Fibroblast of skin of back (primary cell): Measurements from ENCODE around the gene BNC1.
"Not testable (repeated sequence)": the region's sequence is repeated elsewhere in the genome, so short reads cannot be mapped to it uniquely, and the experiment has no call there.

ENCODE experiments used
- DNase-seq: peaks from one replicate; pipeline ENCODE4 v3.0.0-alpha.2; 2013

Gene BNC1

DNA sequence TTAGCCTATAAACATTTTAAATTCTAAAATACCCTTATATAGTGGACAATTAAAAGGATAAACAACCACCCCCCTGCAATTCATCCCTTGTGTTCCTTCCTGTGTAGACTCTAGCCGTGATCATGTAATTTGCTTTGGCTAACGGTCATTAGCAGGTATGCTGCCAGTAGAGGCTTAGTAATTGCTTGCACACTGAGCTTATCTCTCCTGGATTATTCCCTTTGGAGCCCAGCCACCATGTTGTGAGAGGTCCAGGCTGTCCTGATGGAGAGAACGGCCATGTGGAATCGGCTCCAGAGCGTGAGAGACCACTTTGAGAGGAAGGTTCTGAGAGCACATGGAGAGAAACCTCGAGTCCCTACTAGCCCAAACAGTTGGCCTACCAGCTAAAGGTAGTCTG is 11.0 kb upstream of the BNC1 start:
- no peak for DNase-seq

DNA sequence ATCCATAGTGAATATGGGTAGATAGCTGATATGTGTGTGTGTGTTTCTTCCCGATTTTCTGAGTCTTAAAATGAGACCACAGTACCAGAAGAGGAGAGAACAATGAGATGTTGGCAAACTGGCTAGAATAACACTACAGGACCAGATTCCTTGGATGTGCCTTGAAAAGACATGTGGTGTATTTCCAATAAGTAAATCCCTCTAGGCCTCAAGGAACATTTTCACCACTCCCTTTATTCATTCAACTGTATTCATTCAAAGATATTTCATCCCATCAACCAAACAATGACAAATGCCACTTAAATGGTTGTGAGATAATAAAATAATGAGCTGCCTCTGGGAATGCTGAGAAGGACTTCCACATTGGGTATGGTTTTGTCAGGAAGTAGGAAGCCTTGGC is 8.7 kb upstream of the BNC1 start:
- DNase-seq, result no peak

DNA sequence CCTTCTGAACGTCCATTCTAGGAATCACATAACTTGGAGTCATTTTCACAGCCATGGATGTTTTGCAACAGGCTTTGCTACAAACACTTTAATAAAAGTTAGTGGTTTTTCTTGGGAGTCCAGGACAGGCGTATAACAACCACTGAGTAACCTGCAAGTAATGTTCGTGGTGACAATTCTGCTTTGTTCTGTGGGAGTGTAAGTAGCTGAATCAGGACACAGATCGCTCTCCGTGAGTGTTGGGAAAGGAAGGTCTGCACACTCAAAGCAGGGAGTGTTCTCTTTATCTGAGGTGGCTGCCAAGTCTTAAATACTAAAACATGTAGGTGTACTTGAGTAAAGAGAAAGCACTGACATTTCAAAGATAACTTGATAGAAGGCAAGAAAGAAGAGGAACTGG is 7.9 kb upstream of the BNC1 start:
- DNase-seq, result peak; percentile 16

DNA sequence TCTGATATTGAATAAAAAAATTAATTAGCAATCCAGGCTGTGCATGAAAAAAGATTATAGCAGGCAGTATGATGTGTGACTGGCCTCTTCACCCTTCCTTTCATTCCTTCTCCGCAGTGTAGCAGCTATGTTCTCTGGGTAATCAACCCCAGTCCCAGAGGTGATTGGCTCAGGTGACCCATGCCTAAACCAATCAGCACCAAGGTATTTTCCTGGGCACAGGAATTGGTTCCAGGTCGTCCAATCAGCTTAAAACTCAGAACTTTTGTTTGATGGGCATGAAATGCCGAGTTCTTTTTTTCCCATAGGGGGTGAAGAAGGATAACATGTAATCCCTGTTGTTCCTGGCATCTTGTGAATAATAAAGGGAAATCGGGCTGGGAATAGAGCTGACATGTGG is 5.8 kb upstream of the BNC1 start:
- DNase-seq, result no peak

DNA sequence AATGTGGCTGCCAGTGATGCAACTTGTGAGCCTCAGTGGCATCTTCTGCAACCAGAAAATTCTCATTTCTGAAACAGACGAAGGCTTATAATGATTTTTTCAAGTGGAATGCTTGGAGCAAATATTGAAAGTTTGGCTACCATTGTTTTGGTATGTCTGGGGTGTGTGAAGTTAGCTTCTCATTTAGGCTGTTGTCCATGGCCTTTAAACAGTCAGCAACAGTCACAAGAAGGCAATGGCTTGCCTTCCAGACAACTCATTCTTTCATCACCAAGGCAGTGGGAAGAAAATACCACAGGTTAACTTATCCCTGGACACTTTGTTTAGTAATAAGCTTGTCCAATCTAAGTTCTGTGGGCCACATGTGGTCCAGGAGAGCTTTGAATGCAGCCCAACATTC is 4.7 kb upstream of the BNC1 start:
- peak; percentile 26 for DNase-seq

DNA sequence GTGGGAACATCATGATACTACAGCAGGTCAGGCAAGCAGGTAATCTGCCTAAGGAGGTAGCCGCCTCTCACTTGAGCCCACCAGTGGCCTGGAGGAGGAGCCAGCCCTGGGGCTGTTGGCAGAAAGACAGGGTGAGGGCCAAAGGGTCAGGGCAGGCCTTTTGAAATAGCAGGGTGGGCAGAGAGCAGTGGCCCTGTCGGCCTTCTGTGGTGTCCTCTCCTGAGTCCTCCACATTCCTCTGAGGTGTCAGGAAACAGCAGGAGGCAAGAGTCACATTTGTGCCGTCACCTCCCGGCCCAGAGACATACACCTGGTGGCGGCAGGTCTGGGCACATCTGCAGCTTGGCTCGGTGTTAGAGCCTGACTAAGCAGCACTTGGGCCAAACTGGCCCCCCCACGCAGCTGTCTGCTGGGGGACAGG is 3.9 kb upstream of the BNC1 start:
- no peak for DNase-seq

DNA sequence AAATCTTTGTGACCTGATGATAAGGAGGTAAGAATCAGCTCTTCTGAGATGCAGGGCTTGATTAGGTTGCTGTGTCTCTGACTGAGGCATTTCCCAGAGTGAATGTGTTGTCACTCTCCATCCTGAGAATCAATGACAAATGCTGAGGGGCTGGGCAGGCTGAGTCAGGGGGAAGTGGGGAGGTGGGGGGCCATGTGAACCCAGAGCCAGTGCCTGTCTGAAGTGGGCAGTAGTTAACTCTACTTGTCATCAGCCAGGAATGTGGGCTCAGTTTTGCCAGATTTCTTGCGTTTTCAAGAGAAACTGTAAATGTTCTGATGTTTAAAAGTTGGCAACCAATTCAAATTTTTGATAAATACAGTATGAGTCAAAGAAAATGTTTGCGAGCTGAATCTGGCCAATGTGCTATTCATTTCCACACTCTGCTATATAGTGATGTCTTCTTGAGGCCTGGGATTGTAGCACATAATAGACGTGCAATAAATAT is 3.1 kb upstream of the BNC1 start:
- peak; percentile 97 for DNase-seq

DNA sequence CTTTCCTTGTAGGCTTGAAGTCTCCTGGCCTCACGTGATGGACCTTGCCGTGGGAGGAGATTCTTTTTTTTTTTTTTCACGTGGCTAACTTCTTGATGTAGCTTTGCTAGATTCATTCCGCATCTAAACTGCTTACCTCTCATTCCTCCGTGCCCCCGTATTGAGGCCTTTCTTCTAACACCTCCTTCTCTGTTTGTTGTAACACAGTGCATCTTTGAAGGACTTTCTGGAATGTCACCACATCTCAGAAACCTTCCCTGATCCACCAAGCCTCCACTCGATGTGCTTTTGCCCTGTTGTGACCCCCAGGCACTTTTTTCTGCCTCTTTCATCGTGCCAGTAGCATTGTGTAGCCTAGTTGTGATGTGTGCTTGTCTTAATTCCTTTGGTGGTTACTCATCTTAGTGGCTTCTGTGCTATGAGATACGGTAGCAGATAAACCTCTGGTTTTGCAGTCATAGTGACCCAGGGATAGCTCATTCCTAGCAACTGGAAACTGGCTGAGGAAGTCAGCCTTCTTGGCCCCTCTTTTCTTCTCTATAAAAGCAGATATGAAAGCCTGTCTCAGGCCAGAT is 1.6 kb upstream of the BNC1 start:
- DNase-seq, result peak; percentile 93

DNA sequence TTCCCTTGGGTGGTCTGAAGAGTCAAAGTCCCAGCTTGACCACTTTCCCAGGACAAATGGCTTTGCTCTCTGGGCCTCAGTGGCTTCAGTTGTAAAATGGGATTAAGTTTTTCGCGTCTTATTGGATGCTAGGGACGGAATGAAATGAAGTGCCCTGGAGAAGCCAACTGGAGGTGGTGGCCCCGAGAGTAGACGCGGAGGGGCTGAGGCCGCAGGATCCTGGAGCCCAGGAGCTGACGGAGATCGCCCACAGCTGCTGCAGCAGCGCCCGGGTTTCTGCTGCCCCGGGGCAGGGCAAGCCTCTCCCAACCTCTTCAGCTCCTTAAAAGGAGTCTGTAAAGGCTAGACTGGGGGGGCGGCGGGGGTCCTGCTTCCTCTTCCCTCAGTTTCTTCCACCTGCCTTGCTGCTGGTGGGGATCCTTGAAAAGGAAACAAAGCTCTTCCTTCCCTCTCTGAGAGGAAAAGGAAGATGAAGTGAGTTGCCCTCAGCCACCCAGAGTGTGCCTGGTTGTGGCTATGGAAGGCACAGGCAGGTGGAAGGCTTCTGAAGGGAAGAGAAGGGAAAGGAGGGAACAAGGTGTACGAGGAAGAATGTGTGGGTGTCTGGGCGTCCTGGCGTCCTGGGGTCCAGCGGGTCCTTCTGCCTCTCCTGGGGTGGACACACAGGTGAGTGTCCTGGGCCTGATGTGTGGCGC is 967 bp upstream of the BNC1 start:
- DNase-seq, result no peak

DNA sequence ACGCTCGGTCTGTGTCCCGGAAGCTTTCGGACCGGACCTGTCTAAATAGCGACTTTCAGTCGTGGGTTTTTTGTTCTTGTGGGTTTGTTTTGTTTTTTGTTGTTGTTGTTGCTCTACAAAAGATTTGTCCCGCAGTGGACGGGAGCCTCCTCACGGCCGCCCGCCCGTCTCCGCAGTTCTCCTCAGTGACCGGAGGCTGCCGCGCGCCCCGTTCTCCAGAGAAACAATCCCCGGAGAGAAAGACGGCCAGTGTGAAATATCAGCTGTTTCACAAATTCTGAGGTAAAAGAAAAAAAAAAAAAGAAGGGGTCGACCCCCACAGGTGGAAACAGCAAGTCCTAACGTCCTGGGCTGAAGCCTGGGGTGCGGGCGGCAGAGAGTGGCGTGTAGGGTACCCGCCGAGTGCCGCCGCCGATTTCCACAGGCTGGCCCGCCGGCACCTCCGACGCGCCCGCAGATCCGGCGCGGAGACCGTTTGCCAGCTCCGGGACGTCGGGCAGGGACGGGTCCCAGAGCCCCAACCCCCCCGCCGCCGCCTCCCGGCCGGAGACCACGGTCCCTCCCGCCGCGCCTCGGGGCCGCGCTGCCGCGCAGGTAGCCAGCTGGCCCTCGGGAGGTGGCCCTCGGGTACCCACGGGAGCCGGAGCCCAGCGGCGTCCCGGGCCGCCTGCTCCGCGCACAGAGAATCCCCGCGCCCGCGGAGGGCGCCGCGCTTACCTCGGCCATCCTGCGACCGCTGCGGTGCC is 478 bp downstream of the BNC1 start:
- peak; percentile 24 for DNase-seq

DNA sequence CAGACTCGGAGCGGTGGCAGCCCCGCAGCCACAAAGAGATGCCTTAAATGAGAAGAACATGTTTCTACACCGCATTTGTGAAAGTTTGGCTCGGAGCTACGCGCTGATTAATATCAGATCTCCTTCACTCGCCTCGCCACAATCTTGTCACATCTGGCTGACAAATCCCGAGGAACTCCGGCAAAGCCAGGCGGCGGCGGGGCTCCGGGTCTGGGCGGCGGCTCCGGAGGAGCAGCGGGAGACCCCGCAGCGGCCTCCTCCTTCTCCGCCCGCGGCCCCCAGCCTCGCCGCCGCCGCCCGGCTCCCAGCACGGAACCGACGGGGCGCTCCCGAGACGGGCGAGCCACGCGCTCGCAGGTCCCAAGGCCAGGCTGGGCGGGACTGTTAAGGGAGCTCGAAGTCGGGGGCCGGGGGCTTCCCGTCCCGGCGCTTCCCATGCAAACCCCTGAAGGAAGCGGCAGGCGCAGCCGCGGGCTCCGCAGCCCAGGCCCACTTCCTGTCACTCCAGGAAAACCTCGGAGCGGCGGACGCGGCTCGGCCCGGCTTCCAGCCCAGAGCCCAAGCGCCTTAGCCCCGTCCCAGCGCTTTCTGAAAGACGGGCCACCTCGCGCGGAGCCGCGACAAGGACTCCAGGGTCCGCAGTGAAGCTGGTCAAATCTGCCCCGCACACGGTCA is 1.2 kb downstream of the BNC1 start:
- DNase-seq, result peak; percentile 48

DNA sequence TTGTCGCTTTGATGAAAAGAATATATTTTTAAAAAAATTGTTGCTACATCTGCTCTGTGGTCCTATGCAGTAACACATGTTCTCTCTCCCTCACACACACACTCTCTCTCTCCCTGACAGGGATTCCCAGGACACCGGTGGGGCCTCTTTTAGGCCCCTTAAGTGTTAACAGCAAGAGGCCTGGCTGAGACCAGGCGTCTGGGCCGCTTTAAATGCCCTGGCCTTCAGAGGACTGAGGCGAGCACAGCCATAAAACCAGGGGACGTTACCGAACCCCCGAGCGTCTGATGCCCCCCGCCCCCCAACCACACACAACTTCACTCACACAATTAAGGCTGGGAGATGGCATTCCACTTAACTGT is 1.7 kb downstream of the BNC1 start:
- DNase-seq, result peak; percentile 33

DNA sequence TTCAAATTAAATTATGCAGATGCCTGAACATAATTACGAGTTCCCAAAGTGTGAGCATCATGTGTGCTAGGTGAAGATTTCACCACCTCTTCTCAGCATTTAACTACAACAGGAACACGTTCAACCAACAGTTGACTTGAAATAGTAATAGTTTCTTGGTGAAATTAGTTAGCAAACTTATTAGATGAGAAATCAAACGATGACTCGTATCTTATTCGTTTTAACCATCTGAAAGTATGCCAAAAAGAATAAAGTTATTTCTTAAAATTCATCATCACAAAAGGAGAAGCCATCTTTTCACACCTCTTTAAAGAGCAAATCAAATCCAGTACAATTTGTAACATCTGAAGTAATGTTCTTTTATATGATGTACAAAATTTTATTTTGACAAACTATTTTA is 2.3 kb downstream of the BNC1 start:
- DNase-seq, result no peak

DNA sequence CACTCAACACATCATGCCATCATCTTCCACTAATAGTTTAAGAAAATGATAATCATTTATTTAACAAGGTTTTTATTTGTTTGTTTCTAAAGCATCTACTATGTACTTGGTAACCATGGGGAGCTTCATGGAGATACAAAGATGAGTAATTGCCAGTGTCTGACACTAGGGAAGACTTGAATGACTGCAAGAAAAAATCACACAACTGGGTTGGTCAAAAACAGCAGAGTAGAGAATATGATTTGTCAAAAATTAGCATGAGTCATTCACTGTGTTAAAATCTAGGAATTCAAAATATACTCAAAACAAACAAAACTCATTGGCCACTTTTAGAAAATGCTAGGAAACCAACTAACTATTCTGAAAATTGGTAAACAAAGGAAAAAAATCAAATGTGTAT is 6.3 kb downstream of the BNC1 start:
- DNase-seq, result peak; percentile 85

DNA sequence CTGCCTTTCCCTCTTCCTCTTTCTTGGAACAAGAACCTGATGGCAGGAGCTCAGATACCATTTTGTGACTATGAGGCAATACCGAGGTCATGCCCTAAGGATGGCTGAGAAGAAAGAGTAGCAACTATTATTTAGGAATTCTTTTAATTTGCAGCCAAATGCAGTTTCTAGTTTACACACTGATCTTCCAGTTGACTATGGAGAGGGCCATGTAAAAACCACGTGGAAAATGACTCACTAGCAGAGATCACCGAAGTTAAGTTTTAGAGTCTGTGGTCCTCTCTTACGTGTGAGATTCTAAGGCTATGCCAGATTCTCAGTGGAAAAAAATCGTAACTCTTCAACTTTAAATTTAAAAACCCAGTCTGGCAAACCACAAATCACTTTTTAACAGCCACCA is 7.8 kb downstream of the BNC1 start:
- peak; percentile 8 for DNase-seq

DNA sequence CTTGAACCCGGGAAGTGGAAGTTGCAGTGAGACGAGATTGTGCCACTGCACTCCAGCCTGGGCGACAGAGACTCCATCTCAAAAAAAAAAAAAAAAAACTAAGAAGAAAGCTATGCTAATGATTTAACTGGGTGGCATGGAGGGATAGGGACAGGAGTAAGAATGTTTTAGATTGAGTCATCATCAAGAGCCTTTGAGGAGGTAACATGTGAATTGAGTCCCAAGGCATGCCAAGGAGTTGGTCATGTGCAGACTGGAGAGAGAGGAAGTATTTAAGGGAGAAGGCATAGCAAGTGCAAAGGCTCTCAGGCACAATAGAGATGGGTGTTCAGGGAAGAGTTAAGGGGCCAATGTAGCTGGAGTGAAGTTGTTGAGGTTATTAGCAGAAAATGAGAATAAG is 9.1 kb downstream of the BNC1 start:
- DNase-seq, result peak; percentile 58

DNA sequence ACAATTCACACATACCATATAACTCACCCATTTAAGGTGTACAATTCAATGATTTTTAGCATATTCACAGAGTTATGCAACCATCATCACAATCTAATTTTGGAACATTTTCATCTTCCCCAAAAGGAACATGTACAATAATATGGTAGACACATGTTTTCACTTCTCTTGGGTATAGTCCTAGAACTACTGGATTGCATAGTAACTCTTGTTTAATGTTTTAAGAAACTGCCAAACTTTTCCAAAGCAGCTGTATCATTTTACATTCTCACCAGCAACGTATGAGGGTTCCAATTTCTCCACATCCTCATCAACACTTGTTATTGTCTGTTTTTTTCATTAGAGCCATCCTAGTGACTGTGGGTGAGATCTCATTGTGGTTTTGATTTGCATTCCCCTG is 14.3 kb downstream of the BNC1 start:
- no peak for DNase-seq

DNA sequence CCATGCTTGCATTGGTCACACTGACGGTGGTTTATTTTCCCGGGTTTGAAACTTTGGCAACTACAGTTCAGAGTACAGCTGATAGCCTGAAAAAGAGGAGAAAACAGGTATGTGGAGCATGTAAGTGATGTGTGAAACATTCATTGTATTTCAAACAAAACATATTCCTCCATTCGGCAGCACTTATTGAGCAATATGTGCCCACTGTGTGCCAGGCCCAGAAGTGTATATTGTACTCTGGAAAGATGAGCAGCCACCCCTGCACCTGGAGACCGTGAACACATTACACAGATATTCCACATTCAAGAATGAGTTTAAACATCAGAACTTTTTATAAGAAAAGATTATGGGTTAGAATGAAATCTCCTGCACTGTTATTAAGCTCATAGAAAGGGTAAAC is 16.3 kb downstream of the BNC1 start:
- DNase-seq, result no peak

DNA sequence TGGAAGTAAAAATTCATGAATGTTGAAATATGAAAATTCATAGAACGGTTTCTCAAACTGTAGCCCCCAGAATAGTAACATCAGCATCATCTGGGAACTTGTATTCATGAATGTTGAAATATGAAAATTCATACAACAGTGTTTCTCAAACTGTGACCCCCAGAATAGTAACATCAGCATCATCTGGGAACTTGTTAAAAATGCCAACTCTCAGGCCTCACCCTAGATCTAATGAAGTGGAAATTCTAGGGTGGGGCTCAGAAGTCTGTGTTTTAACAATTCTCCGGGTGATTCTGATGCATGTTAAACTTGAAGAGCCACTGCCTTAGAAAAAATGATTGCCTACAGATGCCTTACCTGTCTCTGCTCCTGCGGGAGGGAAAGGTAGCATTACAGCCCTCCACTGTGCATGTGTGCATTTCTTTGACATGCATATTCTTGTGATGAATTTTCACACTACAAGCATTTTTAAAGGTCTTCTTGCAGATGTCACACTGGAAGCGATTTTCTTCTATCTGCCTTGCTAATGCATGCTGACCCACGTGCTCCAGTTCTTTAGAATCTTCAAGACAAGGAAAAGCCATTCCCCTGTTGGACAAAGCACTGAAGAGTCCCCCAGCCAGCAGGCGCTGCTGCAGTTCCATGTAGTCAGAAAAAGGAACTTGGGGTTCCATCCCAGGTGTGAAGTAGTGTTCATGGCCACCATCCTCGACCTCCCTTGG is 21.7 kb downstream of the BNC1 start:
- no peak for DNase-seq

DNA sequence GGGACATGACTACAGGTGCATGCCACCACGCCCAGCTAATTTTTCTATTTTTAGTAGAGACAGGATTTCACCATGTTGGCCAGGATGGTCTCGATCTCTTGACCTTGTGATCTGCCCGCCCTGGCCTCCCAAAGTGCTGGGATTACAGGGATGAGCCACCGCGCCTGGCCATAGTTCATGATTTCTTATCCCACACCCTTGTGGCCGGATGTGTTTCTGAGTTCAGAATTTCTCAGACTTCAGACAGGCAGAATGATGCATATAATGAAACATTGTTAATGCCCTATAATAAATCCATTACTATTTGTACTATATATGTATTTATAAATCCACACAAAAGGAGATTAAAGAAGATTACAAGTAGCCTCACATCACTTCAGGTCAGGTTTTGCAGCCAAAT is 22.3 kb downstream of the BNC1 start:
- not testable (repeated sequence) for DNase-seq

DNA sequence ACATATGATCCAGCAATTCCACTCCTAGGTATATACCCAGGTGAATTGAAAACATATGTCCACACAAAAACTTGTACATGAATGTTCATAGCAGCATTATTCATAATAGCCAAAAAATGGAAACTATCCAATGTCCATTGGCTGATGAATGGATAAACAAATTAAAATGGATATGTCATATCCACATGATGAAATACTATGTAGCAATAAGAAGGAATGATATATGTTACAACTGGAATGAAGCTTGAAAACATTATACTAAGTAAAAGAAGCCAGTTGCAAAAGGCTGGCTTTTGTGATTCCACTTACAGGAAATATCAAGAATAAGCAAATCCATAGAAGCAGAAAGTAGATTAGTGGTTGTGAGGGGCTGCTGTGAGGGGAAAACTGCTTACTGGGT is 33.7 kb downstream of the BNC1 start:
- peak; percentile 18 for DNase-seq

DNA sequence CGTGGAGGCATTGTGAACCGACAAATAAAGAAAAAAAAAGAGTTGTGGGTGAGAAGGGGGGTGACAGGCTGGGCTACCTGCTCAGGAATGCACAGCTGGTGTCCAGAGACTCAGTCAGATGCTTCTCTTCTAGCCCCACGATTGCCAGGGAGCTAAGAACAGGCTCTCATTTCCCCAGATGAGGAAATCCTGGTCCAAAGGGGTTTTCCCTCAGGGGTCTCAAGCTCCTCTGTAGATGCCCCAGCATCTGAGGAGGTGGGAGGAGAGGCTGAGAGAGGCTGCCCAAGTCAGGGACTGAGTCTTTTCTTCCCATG is 35.5 kb downstream of the BNC1 start:
- DNase-seq, result no peak
